GM18526 (cell line): ENCODE data around the gene CMTM4.

ENCODE experiments used
- POLR2A ChIP-seq: IDR thresholded peaks from 3 replicates; pipeline ENCODE4 v1.6.1; 2011; ENCODE audit not compliant: insufficient read length; ENCODE audit errors: extremely low read depth

CMTM4 gene

DNA sequence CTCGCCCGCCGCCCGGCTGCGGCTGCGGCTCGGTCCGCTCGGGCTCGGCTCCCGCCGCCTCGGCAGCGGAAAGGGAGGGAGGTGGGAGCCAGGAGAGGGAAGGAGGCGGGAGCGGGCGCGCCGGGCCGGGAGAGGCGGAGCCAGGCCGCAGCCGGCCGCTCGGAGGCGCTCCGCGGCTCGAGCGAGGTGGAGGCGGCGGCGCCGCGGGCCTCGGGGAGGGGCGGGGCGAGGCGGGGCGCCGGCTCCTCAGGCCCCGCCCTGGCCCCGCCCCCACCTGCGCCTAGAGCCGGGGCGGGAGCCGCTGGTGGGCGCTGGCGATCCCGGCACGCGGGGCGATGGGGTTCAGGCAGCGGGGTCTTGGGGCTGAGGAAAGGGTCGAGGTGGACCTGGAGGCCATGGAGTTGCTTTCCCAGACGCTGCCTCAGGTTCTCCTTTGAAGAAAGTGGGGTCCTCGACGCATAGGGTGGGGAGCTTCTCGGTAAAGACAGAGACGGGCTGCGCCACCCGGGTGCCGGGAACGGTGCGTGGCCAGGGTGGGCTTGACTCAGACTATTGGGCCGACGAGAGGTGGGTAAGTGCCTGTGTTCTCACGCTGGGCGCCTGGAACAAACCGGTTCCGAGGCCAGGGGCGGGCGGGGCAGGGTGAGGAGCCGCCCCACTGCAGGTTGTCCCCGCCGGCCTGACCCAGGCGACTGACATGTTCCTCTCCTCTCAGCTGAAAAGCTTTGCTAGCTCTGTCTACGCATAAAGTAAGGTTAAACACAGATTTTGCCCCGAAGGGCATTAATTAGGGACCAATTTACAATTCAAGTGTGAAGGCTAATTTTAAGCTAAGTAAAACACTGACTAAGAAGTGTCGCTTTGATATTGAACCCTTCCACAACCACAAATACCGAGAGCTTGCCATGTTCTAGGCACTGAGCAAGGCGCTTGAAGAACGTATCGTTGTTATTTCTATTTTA lies at the start of gene CMTM4:
CMTM4 (minus strand) TSS at position 75 of the 962 bp plus-strand sequence. CDS start 218 bp downstream, outside the sequence.
- no peak for TF ChIP-seq POLR2A

DNA sequence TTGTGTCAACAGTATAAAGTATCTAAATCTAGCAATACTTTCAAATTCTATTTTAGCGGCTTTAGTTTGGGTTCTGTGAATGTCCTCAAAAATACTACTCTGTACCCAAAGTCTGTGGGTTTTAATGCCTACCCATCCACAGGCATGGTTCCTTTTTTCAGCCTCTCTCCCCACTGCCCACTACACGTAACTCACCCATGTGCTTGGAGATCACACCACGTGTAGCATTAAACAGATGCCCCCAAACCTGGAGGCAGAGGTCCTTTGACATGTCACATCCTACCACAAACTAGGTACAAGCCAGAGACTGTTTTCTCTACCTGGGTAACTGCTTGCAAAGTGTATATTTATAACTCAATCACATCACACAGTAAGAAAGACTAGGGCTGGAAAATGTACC lies 49.5 kb upstream of the CMTM4 start:
- TF ChIP-seq POLR2A, result no peak

DNA sequence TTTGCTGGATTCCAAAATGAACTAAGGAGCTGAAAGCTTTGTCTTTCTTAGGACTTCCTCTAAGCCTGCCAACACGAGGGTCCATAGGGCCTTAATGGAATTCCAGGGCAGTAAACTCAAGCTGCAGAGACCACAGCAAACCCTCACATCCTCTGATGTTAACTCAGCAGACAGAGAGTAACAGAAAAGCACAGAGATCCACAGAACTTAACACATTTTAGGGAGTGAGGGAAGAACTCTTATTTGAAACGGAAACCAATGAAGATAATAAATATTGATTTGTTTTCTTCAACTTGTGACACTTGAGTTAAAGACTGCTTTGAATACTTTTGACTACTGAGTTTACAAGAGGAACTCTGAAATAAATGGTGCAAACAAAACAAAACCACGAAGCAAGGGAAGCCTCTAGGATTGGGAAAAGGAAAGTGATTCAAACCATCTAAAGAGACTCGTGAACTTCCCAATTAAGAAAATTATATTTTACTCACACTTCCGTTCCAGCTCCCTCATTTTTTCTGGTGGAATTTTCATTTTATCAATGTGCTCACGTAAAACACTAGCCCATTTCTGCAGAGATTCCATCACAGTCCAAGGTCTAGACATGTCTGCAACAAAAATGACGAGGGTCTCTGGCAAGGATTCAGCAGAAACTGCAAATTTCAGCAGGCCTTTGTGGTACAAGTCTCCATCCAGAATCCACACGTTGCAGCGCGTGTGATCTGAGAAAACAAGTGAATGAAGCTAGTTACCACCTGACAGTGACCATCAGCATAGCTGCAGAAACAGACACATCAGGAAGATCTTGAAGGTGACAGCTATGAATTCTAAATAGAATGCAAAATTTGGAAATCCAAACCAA lies 45.6 kb upstream of the CMTM4 start:
- TF ChIP-seq POLR2A, result no peak

DNA sequence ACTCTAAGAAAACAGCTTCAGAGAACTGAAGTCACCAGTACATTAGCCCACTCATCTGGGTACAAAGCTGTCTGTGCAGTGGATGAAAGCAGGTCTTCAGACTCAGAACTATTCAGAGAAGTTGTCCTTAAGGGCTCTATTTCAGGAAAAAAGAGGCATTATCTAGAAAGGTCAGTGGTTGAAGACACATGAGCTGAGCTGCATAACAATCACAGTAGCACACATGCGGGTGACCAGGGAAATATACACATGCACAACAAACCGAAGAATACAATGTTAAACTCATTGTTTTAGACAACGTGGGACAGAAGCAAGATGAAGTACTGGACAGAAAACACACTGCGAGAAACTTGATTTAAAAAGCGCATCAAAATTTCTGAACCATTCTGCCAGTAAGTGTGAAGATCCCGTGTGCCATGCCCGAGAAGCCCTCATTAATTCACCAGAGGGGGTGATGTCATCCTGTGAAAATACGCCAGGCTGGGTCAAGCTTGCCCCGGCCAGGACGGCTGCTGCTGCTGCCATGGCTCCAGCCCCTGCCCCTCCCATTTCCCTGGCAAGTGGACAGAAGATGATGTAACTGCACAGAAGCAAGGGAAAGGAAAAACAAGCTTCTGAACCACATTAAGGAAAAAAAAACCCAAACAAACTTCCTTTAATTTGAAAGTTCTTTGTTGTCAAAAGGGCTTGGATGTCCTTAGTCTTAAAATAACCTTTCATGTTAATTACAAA lies 44.8 kb upstream of the CMTM4 start:
- no peak for TF ChIP-seq POLR2A

DNA sequence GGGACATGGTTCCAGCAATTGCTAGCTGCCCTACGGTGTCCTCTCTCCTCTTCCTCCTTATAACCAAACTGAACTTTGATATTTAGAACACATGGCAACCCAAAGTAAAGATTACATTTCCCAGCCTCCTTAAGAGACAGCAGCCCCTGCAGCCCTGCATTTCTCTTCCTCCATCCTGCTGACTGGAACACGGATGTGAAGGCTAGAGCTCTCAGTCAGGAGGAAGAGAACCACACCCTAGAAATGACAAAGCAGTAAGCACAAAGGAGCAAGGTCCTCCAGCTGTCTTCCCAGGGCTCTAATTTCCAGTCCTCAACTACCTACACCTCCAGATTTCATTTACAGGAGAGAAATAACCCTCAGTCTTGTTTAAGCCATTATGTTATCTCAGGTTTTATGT lies 44.0 kb upstream of the CMTM4 start:
- no peak for TF ChIP-seq POLR2A

DNA sequence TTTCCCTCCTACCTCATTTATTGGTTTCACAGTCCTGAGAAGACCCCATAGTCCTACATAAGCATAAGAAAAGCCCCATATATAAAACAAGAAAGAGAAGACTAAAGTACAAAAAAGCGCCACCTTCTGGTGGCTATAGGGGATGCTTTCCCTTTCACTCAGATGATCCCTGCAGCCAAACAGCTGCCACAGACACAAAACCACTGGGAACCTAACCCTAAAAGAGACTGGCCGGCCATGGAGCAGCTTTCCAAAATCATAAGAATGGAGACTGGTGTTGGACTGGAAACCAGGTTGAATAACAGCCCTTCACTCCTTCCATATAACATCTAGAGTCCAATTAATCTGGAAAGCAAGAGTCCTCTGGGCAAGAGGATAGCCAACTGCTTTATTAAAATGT lies 43.5 kb upstream of the CMTM4 start:
- no peak for TF ChIP-seq POLR2A

DNA sequence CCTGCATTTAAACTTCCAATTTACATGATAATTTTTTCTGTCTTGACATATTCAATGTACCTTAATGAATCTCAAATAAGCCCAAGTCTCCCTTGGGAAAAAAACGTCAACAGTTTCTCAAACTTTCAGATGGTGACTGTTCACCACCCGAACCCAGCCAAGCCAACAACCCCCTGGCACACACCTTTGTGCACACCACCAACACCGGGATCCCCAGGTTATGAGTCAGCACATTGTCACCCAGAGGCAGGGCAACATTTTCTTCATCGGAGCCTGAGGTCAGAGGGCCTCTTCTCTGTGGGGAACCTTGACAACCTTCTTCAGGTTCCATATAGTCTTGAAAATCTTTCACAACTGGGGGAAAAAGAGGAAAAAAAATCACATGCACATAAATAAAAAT lies 39.3 kb upstream of the CMTM4 start:
- no peak for TF ChIP-seq POLR2A

DNA sequence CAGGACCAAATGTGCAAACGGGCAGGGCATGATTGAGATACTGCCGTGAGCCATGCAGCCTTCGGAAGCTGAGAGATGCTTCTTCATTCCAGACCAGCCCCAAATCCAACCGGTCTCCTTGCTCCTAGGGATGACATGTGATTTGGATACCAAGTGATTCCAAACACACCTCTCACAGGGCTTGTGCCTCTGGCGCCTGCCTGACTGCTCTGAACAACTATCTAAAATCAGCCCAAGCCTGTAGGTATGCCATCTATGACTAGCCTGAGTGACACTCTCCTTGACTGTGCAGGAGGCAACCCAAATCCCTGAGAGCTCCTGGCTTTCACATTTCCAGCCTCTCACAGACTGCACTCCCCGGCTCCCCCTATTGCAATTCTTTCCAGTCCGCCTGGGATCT lies 34.6 kb upstream of the CMTM4 start:
- no peak for TF ChIP-seq POLR2A

DNA sequence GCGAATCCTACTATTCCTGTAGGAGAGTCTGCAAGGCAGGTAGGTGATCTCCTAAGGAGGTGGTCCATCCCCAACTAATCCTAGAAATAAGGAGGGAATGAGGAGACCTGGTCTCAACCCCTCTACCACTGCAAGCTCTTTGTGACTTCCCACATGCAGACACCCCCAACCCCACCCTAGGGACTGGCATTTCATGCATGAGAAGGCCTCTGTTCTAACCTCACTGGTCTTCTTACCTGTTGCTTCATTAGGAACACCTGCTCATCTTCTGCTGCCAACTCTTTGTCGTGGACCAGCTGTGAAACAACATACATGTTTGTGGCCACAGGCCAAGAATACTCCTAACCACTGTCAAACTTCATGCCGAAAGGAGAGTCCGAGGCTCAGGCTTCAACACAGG lies 32.3 kb upstream of the CMTM4 start:
- no peak for TF ChIP-seq POLR2A

DNA sequence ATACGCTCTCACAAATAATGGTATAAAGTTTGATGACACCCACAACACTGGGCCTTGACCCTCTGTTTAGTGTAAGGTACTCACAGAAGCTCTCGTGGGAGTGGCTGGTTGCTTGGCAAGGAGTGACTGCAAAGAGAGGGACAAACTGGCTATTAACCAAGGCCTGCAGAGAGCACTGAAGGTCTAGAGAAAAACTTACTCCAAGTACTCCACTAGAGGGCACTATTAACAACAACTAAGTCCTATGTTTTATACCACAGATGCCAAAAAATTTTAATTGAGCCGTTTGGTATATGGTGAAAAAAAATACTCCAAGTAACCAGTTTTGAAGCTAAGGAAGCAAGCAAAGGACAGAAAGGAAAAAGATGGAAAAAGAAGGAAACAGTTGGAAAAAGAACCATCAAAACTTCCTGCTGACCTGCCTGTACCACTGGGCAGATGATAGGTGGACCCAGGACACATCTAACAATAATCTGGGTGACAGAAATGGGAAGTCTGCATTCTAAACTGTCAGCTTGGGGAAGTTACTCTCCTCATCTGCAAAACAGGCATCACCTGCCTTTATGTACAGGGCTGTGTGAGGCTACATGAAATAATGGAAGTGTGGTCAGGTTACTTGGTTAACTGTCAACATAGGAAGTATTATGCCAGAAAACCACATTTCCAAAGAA lies 31.7 kb upstream of the CMTM4 start:
- TF ChIP-seq POLR2A, result no peak

DNA sequence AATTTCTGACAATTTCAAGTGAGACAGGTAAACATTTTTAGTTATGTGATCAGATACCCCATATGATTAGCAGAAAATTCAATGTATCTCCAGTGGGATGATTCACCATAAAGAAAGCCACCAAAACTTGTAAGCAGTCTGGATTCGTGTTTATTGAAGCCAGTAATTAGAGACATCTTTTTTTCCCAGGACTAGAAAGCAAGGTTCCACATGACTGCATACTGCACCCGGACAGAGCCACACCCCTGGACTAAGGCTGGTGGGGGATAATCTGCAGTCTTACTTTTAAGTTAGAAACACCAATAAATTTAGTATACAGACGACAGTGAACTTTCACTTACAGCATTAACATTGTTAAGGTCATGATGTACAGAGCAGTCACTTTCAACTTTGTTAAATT lies 24.2 kb upstream of the CMTM4 start:
- TF ChIP-seq POLR2A, result no peak

DNA sequence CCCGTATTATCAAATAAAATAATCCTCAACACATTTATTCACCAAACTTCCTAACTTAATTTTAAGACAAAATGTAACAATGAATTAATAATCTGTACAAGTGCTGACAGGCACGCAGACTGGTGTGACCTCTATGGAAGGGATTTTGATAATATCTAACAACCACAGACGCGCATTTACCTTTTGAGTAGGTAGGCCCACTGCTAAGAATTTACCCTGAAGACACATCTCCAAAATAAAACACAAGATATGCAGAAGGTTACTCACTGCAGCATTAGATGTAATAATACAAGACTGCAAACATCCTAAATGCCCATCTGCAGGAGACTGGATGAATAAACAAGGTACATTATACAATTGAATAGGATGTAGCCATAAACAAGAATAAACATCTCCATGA lies 22.7 kb upstream of the CMTM4 start:
- no peak for TF ChIP-seq POLR2A

DNA sequence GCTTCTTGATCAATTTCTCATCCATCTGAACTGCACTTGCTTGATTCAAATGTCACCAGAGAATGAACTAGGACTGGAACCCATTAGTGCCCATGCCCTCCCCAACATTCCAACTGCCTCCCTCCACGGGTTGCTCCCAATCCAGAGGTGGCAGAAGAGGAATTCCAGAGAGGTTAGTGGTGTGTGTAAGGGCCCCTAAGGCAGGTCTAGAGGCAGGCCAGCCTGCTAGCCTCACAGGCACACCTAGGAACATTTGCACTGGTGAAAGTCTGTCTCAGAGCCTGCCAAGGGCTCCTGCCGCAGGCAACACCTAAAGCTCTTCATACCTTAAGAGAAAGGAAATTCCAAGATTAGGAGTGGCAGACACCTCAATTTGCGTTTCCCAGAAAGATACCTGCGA lies 21.2 kb upstream of the CMTM4 start:
- no peak for TF ChIP-seq POLR2A

DNA sequence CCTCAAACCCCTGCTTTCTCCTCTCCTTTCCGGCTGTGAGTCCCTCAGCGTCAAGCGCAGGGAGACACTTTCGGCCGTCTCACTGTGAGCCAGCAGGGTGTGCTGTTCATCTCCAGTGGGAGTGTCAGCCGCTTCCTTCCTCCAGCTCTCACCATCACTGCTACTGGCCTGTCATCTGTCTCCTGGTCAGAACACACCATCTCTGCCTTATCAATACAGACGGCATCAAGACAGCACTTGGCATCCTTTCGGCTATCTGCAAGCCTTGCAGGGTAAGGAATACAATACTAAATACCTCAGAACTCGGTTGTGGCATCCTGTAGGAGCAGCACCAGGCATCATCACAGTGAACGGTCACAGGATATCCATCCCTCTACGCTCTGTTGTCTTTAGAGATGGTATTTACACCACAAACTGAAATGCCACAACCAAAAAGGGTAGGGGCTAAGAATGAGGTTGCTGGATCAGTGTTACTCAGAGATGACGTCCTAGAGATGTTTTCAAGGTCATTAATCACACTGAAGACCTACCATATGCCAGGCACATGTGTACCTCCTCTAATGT lies 20.7 kb upstream of the CMTM4 start:
- TF ChIP-seq POLR2A, result no peak
